OCI-LY3 (cell line): ENCODE data around the gene STK32C.

Source experiments
- EZH2phosphoT487 ChIP-seq: fragments of 200-600 bp; shearing (Covaris generic); IDR thresholded peaks from 2 replicates; pipeline ENCODE4 v1.6.1; 2018; ENCODE audit warnings: antibody characterized with exemption, mixed run types, low read depth
- TF ChIP-seq, protein P1 (sequence below): fragments of 200-600, 300-600 bp; sonication (generic); IDR thresholded peaks from 2 replicates; pipeline ENCODE4 v1.5.1; 2014; ENCODE audit warnings: antibody characterized with exemption, low read length, low read depth

DNA sequence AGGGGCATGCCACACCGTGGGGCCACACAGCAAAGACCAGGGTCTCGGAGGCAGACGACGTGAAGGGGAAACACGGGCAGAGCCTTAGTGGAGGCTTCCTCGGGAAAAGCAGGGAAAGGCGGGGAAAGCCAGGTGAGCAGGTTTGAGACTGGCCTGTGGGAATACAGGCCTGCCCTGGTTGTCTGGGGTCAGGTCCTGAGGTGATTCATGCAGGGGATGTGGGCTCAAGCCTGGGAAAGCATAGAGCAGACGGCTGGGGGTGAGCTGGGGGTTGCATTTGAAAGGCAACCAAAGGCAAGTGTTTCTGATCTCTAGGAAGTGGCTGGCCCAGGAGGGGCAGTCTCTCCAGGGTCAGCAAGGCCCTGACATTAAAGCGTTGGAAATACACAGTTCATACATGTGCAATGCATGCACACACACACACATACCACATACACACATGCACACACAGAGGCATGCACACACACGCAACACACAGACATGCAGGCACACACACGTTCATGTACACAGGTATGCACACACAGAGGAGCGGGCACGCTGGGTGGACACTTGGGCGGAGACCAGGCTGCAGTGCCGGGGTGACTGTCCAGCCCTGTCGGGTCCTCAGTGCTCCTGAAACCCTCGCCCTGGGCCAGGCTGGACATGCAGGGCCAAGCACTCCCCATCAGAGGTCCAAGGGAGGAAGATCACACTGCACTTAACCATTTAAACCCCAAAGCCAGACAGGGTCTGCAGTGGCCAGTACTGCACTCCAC lies 69.2 kb downstream of the STK32C start:
- TF ChIP-seq, protein P1, sequence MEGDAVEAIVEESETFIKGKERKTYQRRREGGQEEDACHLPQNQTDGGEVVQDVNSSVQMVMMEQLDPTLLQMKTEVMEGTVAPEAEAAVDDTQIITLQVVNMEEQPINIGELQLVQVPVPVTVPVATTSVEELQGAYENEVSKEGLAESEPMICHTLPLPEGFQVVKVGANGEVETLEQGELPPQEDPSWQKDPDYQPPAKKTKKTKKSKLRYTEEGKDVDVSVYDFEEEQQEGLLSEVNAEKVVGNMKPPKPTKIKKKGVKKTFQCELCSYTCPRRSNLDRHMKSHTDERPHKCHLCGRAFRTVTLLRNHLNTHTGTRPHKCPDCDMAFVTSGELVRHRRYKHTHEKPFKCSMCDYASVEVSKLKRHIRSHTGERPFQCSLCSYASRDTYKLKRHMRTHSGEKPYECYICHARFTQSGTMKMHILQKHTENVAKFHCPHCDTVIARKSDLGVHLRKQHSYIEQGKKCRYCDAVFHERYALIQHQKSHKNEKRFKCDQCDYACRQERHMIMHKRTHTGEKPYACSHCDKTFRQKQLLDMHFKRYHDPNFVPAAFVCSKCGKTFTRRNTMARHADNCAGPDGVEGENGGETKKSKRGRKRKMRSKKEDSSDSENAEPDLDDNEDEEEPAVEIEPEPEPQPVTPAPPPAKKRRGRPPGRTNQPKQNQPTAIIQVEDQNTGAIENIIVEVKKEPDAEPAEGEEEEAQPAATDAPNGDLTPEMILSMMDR, result no peak
- no peak for TF ChIP-seq EZH2phosphoT487
